Osteocyte (in vitro differentiated cells): ENCODE results near the gene CDK5RAP2. TPM values are rescaled to one million over a fixed set of nuclear protein-coding genes. Genes with fewer than 3 reads are reported as not detected.
A peak's percentile ranks its signal among the peaks of the same experiment; 100 is the strongest.

Source experiments
- DNase-seq: peaks from one replicate; pipeline ENCODE4 v3.0.0; 2021; ENCODE audit warnings: mixed read lengths; ENCODE audit not compliant: unreplicated experiment; ENCODE audit errors: extremely low spot score
- H3K27ac Mint-ChIP-seq: one replicate; pipeline ENCODE4 v1.8.0; 2021; ENCODE audit warnings: mild to moderate bottlenecking, mixed read lengths; ENCODE audit not compliant: unreplicated experiment
- H3K27me3 Mint-ChIP-seq: one replicate; pipeline ENCODE4 v1.8.0; 2021; ENCODE audit warnings: mixed read lengths; ENCODE audit not compliant: unreplicated experiment
- H3K36me3 Mint-ChIP-seq: one replicate; pipeline ENCODE4 v1.8.0; 2021; ENCODE audit warnings: mixed read lengths; ENCODE audit not compliant: unreplicated experiment
- H3K4me1 Mint-ChIP-seq: one replicate; pipeline ENCODE4 v1.8.0; 2021; ENCODE audit warnings: mixed read lengths; ENCODE audit not compliant: unreplicated experiment
- H3K4me3 Mint-ChIP-seq: one replicate; pipeline ENCODE4 v1.8.0; 2021; ENCODE audit warnings: mild to moderate bottlenecking, moderate library complexity, mixed read lengths; ENCODE audit not compliant: unreplicated experiment
- H3K9me3 Mint-ChIP-seq: one replicate; pipeline ENCODE4 v1.8.0; 2021; ENCODE audit warnings: mixed read lengths; ENCODE audit not compliant: unreplicated experiment
- total RNA-seq: library from RNA; stranded (reverse); gene quantifications from 2 replicates; pipeline ENCODE4 v1.2.1, GENCODE V29; 2021
- TF ChIP-seq, protein P1 (sequence below): fragments of 200-600 bp; sonication (generic); IDR thresholded peaks from 2 replicates; pipeline ENCODE4 v1.5.0; 2021; ENCODE audit warnings: antibody characterized with exemption, mild to moderate bottlenecking, moderate library complexity

CDK5RAP2 gene
- total RNA-seq, 1 donor from 2014 or later, result 48.7 TPM

DNA sequence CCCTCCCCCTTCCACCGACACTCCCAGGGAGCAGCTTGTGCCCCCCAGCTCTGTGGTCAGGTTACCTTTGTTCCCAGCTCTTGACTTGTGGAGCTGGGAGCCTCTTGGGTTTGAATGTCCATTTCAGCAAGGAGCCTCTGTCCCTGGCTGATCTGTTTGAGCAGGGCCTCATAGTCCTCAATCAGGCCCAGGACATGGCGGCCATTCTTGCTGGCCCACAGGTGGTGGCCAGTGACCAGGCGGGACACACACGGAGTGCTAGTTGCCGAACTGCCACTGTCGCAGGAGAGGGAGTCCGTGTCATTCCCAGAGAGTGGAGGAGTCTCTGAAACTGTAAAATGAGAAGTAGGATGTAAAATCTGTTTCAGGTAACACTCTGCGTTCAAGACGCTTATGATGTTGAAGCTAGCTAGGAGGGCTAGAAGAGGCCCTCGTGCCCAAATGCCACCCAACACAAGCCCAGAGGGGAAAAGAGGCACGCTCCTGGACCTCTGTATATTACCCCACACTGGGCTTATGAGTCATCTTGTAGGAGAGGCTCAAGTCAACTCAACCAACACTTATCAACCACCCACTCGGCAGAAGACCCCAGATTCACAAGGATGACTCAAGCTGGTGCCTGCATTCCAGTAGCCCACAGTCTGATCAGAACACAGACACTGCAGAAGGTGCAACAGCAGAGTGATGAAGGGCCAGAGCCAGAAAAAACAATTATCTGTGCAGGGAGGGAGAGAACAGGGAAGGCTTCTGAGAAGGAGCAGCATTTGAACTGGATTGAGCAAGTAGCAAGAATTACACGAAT lies 177.0 kb downstream of the CDK5RAP2 start:
- H3K36me3 Mint-ChIP-seq, result peaks cover 25% of the 10 kb centered on the region
- no peaks in the 10 kb centered on the region for H3K9me3 Mint-ChIP-seq
- peak overlapping the region; percentile 74 for H3K27ac Mint-ChIP-seq
- peaks cover 39% of the 10 kb centered on the region for H3K4me1 Mint-ChIP-seq
- TF ChIP-seq, protein P1, sequence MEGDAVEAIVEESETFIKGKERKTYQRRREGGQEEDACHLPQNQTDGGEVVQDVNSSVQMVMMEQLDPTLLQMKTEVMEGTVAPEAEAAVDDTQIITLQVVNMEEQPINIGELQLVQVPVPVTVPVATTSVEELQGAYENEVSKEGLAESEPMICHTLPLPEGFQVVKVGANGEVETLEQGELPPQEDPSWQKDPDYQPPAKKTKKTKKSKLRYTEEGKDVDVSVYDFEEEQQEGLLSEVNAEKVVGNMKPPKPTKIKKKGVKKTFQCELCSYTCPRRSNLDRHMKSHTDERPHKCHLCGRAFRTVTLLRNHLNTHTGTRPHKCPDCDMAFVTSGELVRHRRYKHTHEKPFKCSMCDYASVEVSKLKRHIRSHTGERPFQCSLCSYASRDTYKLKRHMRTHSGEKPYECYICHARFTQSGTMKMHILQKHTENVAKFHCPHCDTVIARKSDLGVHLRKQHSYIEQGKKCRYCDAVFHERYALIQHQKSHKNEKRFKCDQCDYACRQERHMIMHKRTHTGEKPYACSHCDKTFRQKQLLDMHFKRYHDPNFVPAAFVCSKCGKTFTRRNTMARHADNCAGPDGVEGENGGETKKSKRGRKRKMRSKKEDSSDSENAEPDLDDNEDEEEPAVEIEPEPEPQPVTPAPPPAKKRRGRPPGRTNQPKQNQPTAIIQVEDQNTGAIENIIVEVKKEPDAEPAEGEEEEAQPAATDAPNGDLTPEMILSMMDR, result no peak
- no peak for DNase-seq
- H3K4me3 Mint-ChIP-seq, result no peak overlapping the region
- no peaks in the 10 kb centered on the region for H3K27me3 Mint-ChIP-seq

DNA sequence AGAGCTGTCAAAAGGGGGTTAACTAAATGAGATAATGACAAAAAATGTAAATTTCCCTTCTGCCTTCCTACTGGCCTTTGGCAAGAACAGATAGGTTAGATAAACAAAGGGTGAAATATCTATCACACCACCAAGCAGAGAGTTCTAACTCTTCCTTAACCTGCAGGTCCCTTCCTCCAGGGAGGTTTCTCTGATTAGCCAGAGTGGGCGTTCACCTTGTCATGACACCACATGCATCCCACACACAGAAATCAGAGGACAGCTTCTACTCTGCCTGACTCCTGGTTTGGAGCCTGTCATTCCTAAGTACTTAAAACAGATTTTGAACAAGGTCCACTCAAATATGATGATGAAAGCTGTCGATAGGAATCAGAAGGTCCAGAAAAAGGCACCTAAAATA lies 180.0 kb downstream of the CDK5RAP2 start:
- Mint-ChIP-seq H3K4me3 (no peak overlapping the region), H3K4me1 (peaks cover 68% of the 10 kb centered on the region), H3K9me3 (no peaks in the 10 kb centered on the region), H3K27ac (peak overlapping the region; percentile 63), H3K27me3 (no peaks in the 10 kb centered on the region), H3K36me3 (peaks cover 21% of the 10 kb centered on the region)
- DNase-seq, result no peak
- TF ChIP-seq, protein P1, result no peak

DNA sequence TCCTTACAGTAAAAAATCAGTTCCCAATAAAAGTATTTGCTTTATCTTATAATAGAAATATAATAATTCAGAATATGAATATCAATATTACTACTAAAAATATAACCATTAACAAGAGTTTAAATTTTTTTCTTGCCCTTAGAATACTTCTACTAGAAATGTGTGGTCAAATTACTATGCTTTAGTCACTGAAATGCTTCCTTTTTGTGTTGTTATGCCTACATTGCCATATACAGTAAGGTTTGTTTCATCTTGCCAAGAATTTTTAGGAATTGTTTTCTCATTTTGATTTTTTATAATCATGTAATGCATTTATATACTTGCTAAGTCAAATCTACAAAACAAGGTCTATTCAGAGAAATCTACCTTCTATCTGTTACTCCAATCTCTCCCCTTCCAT lies 181.7 kb downstream of the CDK5RAP2 start:
- H3K27me3 Mint-ChIP-seq, result no peaks in the 10 kb centered on the region
- no peak for DNase-seq
- H3K9me3 Mint-ChIP-seq, result no peaks in the 10 kb centered on the region
- H3K36me3 Mint-ChIP-seq, result peaks cover 26% of the 10 kb centered on the region
- TF ChIP-seq, protein P1, result no peak
- peaks cover 71% of the 10 kb centered on the region for H3K4me1 Mint-ChIP-seq
- no peak overlapping the region for H3K4me3 Mint-ChIP-seq
- H3K27ac Mint-ChIP-seq, result peak overlapping the region; percentile 79

DNA sequence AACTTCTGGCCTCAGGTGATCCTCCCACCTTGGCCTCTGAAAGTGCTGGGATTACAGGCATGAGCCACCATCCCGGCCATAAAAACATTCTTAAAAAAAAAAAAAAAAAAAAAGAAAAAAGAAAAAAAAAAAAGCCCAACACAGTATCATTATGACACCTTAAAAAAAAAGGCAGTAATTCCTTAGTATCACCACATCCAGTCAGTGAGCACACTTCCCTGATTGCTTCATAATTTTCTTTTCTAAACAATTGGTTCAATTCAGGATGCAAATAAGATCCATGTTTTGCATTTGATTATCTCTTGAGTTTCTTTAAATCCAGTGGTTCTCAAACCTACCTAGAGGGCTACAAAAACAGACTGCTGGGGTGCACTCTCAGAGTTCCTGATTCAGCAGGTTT lies 182.5 kb downstream of the CDK5RAP2 start:
- TF ChIP-seq, protein P1, result no peak
- DNase-seq, result no peak
- Mint-ChIP-seq H3K9me3 (no peaks in the 10 kb centered on the region), H3K4me3 (no peak overlapping the region), H3K36me3 (peaks cover 34% of the 10 kb centered on the region), H3K27me3 (no peaks in the 10 kb centered on the region), H3K4me1 (peaks cover 69% of the 10 kb centered on the region), H3K27ac (peak overlapping the region; percentile 90)

DNA sequence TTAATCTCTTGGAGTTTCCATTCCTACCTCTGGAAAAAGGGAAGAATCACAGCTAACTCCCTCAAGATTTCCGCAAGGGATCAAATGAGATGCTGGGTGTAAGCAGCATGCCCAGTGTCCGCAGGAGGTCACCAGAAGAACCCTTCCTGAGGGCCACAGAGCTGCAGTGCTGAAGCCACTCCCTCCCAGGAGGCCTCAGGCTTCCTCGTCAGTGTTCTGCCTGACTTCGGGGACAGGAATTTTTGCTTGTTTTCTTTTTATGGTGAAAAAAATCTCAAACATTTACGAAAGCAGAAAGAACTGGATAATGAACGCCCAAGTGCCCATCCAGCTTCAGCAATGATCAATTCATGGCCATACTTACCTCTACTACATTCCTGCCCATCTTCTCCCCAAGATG lies 183.0 kb downstream of the CDK5RAP2 start:
- H3K36me3 Mint-ChIP-seq, result peaks cover 32% of the 10 kb centered on the region

More for the DNA sequence above, 183.0 kb downstream of the CDK5RAP2 start:
- Mint-ChIP-seq H3K27ac (peak overlapping the region; percentile 90), H3K4me3 (peak overlapping the region; percentile 32), H3K27me3 (no peaks in the 10 kb centered on the region), H3K4me1 (peaks cover 67% of the 10 kb centered on the region), H3K9me3 (no peaks in the 10 kb centered on the region)
- TF ChIP-seq, protein P1, result peak; percentile 21
- no peak for DNase-seq
